ENCODE results near the gene MAP3K3. TPM values are rescaled to one million over a fixed set of nuclear protein-coding genes. Genes with fewer than 3 reads are reported as not detected.

The MAP3K3 gene
- total RNA-seq, 3 donors from 2014 or later (not counting 1 experiment from before 2014, with no cell fraction given), result 82.0 to 89.2 (median 88.5) TPM

DNA sequence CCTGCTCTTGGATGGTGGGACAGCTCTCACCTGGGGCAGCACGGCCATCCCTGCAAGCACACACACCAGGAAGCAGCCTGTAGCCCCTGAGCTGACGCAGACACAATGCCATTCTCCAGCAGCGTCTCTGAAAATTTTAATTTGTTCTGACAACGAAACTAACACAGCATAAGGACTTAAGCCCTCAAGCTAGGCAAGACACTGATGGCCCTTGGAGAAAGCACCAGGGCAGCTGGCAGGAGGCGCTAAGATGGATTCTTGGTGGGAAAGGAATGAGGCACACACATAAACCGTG is 80.5 kb downstream of the MAP3K3 start:
- Mint-ChIP-seq H3K36me3 (no peaks in the 10 kb centered on the region), H3K4me1 (peaks cover 61 to 65% of the 10 kb centered on the region in 2 donors), H3K27me3 (ENCODE audit: low read depth in 2 of 2) (no peaks in the 10 kb centered on the region), H3K4me3 (peak overlapping the region; percentile 93), H3K9me3 (no peaks in the 10 kb centered on the region), H3K27ac (peak overlapping the region; percentile 96 to 97)
- intact Hi-C loops (cut with micrococcal nuclease), result no loop called here
- H3K36me3 ChIP-seq (ENCODE audit: control insufficient read depth, insufficient read depth, low read length), result peaks cover 17% of the 10 kb centered on the region
- H3K4me3 ChIP-seq (ENCODE audit: low read length), result peak overlapping the region; percentile 47
- DNase-seq (peak in 1 of 2 donors; percentile 44), ATAC-seq (no peak)
- WGBS (ENCODE audit: insufficient coverage), result 72% methylated on average over 6 of the region's 6 CpGs
- TF ChIP-seq, protein P1, sequence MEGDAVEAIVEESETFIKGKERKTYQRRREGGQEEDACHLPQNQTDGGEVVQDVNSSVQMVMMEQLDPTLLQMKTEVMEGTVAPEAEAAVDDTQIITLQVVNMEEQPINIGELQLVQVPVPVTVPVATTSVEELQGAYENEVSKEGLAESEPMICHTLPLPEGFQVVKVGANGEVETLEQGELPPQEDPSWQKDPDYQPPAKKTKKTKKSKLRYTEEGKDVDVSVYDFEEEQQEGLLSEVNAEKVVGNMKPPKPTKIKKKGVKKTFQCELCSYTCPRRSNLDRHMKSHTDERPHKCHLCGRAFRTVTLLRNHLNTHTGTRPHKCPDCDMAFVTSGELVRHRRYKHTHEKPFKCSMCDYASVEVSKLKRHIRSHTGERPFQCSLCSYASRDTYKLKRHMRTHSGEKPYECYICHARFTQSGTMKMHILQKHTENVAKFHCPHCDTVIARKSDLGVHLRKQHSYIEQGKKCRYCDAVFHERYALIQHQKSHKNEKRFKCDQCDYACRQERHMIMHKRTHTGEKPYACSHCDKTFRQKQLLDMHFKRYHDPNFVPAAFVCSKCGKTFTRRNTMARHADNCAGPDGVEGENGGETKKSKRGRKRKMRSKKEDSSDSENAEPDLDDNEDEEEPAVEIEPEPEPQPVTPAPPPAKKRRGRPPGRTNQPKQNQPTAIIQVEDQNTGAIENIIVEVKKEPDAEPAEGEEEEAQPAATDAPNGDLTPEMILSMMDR (IDR thresholded peaks at IDR 0.05), result no peak
- peak overlapping the region; percentile 86 for H3K27ac ChIP-seq (ENCODE audit: low read length)
- no peaks in the 10 kb centered on the region for H3K27me3 ChIP-seq (ENCODE audit: control insufficient read depth, insufficient read depth, low read length)
- no peaks in the 10 kb centered on the region for H3K9me3 ChIP-seq (ENCODE audit: control insufficient read depth, insufficient read depth, low read length)
- peaks cover 78% of the 10 kb centered on the region for H3K4me1 ChIP-seq (ENCODE audit: control insufficient read depth, insufficient read depth, low read length)

DNA sequence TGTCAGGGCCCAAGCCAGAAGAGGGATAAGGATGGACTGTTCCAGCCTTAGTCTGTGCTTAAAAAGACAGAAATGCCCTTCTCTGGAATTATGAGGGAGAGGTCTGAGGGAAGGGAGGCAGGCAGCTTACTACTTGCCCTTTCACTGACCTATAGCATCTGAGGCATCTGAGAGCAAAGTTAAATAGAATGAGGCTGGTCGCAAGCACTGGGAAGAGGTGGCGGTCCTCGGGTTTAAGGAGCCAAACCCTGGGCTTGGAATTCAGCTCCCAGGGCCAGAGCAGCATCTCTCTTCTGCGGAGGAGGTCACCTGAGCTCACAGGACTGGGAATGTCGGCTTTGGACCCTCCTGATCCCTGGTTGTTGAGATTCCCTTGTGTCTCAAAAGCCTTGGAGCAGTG is 80.8 kb downstream of the MAP3K3 start:
- Mint-ChIP-seq H3K9me3 (no peaks in the 10 kb centered on the region), H3K36me3 (no peaks in the 10 kb centered on the region), H3K4me3 (peak overlapping the region; percentile 93), H3K27me3 (ENCODE audit: low read depth in 2 of 2) (no peaks in the 10 kb centered on the region), H3K27ac (peak overlapping the region; percentile 96 to 97), H3K4me1 (peaks cover 58 to 61% of the 10 kb centered on the region in 2 donors)
- no peaks in the 10 kb centered on the region for H3K27me3 ChIP-seq (ENCODE audit: control insufficient read depth, insufficient read depth, low read length)
- peaks cover 15% of the 10 kb centered on the region for H3K36me3 ChIP-seq (ENCODE audit: control insufficient read depth, insufficient read depth, low read length)
- H3K27ac ChIP-seq (ENCODE audit: low read length), result peak overlapping the region; percentile 86
- intact Hi-C loops (cut with micrococcal nuclease), result no loop called here
- 92% methylated on average over 5 of the region's 5 CpGs for WGBS (ENCODE audit: insufficient coverage)
- peaks cover 78% of the 10 kb centered on the region for H3K4me1 ChIP-seq (ENCODE audit: control insufficient read depth, insufficient read depth, low read length)
- H3K9me3 ChIP-seq (ENCODE audit: control insufficient read depth, insufficient read depth, low read length), result no peaks in the 10 kb centered on the region
- H3K4me3 ChIP-seq (ENCODE audit: low read length), result peak overlapping the region; percentile 47
- TF ChIP-seq, protein P1 (IDR thresholded peaks at IDR 0.05), result no peak
- no peak for ATAC-seq
- no peak for DNase-seq

DNA sequence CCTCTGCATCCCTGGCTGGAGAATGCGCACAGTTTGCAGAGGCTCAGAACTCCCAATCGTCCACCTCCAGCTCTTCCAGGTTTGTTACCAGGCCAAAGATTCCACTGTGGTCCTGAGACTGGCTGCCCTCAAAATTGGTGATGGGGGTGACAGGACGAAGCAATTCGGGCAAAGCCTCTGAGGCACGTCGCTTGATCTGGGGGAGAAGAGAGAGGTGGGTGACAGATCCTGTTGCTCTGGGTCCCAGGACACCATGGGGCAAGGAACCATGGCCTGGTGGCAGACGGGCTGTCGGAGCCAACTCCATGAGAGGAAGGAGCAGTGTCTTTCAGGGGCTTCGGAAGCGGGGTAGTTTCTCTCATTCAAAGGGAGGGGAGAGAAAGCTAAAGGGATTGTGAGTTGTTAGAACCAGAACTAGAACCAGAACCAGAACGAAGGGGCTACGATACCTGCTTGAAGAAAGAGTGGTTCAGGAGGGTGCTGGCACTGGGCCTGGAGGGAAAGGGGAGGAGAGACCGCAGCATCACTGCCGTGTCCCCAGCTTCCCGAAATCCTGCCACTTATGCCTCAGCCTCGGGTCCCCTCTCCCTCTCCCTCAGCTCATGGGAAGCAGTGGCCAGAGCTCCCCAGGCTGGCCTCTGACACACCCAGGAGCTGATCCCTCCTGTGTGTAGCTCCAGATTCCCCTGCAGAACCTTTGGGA is 81.5 kb downstream of the MAP3K3 start:
- Mint-ChIP-seq H3K4me3 (peak overlapping the region; percentile 93), H3K27me3 (ENCODE audit: low read depth in 2 of 2) (no peaks in the 10 kb centered on the region), H3K27ac (peak overlapping the region; percentile 96 to 97), H3K9me3 (no peaks in the 10 kb centered on the region), H3K4me1 (peaks cover 61% of the 10 kb centered on the region in 2 donors), H3K36me3 (no peaks in the 10 kb centered on the region)
- Histone ChIP-seq H3K4me1 (ENCODE audit: control insufficient read depth, insufficient read depth, low read length) (peaks cover 80% of the 10 kb centered on the region), H3K27ac (ENCODE audit: low read length) (peak overlapping the region; percentile 86), H3K4me3 (ENCODE audit: low read length) (no peak overlapping the region), H3K9me3 (ENCODE audit: control insufficient read depth, insufficient read depth, low read length) (no peaks in the 10 kb centered on the region), H3K36me3 (ENCODE audit: control insufficient read depth, insufficient read depth, low read length) (peaks cover 10% of the 10 kb centered on the region), H3K27me3 (ENCODE audit: control insufficient read depth, insufficient read depth, low read length) (no peaks in the 10 kb centered on the region)
- WGBS (ENCODE audit: insufficient coverage), result 93% methylated on average over 15 of the region's 16 CpGs
- intact Hi-C loops (cut with micrococcal nuclease), result no loop called here
- no peak for DNase-seq
- TF ChIP-seq, protein P1 (IDR thresholded peaks at IDR 0.05), result no peak
- no peak for ATAC-seq

DNA sequence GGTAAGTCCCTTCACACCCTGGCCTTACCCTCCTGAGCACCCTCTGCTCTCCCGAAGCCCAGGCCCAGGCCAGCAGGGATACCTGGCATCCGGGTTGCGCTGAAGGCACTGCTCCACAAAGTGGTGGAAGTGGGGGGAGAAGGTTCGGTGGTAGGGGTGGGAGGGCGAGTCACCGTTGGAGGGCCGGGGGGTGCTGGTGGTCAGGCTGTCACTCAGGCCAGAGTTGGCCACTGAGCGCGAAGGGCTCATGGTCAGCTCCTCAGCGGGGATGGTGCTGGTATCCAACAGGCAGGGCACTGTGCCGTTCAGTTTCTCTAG is 82.0 kb downstream of the MAP3K3 start:
- 91% methylated on average over 10 of the region's 11 CpGs for WGBS (ENCODE audit: insufficient coverage)
- H3K4me3 Mint-ChIP-seq, result no peak overlapping the region
- H3K36me3 Mint-ChIP-seq, result no peaks in the 10 kb centered on the region
- Histone ChIP-seq H3K36me3 (ENCODE audit: control insufficient read depth, insufficient read depth, low read length) (peaks cover 10% of the 10 kb centered on the region), H3K27ac (ENCODE audit: low read length) (peak overlapping the region; percentile 86), H3K27me3 (ENCODE audit: control insufficient read depth, insufficient read depth, low read length) (no peaks in the 10 kb centered on the region), H3K9me3 (ENCODE audit: control insufficient read depth, insufficient read depth, low read length) (no peaks in the 10 kb centered on the region), H3K4me1 (ENCODE audit: control insufficient read depth, insufficient read depth, low read length) (peaks cover 84% of the 10 kb centered on the region), H3K4me3 (ENCODE audit: low read length) (no peak overlapping the region)
- TF ChIP-seq, protein P1 (IDR thresholded peaks at IDR 0.05), result no peak
- H3K27me3 Mint-ChIP-seq (ENCODE audit: low read depth in 2 of 2), result no peaks in the 10 kb centered on the region
- DNase-seq (no peak), ATAC-seq (no peak)
- peak overlapping the region; percentile 96 to 97 for H3K27ac Mint-ChIP-seq
- intact Hi-C loops (cut with micrococcal nuclease), result no loop called here
- H3K9me3 Mint-ChIP-seq, result no peaks in the 10 kb centered on the region
- peaks cover 66% of the 10 kb centered on the region in 2 donors for H3K4me1 Mint-ChIP-seq
